HG03103 (cell line): ENCODE results near the gene PRKG1.

Experiments used
- ATAC-seq: cut with Tn5 transposase; IDR thresholded peaks from one replicate; pipeline ENCODE4 v1.9.1; 2021; ENCODE audit warnings: low read depth; ENCODE audit not compliant: unreplicated experiment

Gene PRKG1

DNA sequence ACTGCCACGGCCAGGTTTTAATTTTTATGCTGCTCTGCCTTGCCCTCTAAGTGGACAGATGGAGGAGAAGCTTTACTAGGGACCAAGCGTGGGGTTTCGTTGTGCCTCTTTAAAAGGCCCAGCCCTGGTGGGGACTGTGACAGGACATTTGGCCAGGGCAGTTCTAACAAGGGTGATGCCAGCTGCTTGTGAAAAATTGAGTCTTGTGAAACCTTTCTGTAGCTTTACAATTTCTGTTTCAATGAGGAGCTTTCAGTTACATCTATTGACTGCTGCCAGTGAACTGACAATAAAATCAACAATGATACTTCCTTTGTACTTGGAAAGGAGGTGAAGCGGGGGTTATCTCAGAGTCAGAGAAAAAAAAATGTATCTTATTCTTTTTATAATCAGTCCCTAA is 858.2 kb downstream of the PRKG1 start:
- ATAC-seq = no peak

DNA sequence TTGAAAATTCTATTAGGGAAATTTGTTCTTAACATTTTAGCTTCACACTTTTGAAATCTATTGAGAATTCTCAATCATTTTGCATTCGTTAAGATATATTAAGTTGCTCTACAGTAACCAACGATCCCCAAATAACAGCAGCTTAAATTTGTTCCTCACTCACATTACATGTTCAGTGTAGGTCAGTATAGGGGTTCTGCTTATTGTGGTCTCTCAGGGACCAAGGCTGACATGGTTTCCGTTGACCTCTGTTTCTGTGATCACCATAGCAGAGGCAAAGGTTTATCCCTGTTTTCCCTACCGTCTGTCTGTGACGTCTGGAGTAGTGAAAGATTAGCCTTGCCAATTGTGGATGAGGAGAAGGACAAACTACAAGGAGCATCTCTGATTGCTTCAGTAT is 860.1 kb downstream of the PRKG1 start:
- ATAC-seq = no peak

DNA sequence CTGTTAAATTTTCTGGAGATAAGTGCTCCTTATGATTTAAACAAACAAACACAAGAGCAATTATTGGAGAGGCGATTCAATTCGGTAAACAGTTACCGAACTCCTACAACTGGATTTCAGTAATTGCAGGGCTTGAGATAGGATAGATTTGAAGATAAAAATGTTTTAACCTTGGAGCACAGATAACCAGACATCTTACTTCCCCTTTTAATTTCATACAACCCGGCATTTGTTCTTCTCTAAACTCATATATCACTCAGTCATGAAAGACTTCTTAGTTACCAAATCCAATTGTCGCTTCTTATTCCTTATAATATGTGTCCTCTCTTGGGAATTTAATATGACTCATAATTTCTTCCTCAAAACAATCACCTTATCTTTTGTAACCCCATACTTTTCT is 861.1 kb downstream of the PRKG1 start:
- ATAC-seq = no peak

DNA sequence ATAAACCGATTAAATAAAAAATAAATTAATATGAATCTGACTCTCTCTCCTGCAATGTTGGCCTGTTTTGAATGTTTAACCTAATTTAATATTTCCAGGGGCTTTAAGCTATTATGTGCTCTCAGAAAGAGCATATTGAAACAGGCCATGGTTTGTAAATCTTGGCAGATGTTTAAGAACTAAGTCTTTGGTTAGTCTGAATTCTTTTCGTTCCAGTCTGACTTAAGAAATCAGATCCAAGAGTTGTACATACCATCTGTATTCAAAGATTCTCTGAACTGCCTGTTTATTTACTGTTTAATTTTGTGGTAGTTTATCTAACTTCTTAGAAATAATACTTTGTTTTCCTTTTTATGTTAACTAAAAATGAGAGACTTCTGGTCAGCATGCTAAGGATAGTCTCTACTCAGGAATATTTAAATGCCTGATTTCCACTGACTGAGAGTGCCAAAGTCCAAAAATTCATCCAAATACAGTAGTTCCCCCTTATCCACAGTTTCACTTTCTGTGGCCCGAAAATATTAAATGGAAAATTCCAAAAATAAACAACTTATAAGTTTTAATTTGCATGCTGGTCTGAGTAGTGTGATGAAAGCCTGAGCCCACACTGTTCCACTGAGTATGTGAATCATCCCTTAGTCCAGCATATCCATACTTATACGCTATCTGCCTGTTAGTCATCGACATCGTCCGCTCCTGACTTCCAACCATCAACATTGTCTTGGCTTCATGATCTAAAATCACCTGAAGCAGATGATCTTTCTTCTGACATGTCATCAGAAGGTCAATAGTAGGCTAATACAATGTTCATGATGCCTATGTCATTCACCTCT is 863.2 kb downstream of the PRKG1 start:
- no peak for ATAC-seq

DNA sequence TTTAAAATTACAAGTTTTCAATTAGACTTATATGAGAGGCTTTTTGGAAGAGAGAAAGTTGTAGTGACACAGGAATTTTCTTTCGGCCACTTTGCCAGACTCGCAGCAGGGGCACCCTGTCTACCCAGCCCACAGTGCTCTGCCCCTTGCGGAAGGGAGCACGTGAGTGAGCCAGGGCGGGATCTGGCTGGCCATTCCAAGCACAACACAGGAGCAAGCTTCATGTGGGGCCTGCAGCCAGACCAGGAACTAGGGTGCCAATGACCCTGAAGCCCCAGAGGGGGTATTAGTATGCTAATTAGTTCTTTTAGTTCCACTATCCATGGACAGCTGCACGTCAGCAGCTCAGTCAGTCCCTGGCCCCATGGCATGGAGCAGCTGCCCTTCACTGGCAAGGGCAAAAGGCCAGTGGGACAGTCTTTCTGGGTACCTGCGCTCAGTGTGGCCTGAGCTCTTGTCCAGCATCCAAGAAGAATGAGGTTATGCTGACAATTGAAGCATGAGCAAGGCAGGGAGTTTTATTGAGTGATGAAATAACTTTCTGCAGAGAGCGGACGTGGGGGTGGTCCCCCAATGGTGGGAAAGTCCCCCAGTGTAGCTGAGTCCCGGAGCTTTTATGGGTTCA is 876.2 kb downstream of the PRKG1 start:
- ATAC-seq = no peak

DNA sequence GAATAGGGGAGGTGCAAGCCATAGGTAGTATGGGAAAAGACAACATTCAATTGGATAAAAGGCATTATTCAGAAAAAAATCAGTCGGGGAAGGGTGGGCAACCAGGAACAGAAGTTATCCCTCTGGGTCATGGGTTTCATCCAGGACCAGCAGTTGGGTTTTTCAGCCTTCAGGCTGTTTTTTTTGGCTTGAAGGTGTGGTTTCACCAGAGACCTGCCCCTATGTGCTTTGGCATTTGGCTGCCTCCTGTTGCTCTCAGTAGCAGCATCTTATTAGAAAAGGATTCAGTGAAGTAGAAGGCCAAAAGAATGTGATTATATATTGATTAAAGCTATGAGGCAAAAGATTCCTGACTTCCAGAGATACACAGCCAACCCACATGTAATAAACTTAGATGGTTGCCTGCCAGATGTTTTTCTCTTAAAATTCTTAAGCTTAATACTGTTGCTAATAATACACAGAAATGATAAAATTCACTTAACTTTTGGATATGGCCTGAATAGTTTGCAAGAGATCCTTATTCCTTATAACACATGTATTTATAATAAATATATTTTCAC is 876.8 kb downstream of the PRKG1 start:
- no peak for ATAC-seq

DNA sequence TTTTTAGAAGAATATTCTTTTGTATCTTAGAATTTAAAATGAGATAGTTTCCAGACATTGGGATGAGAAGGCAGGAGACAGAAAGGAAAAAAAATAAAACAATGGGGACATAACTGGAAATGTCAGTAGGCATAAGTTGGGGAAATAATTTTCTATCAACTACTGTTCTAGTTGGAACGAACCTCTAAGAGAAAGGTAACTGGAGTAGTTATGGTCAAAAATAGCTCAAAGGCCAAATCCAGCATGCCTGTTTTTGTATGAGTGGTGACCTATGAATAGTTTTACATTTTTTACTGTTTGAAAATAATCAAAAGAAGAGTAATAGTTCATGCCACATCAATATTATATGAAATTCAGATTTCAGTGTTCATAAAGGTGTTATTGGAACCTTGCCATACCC is 877.3 kb downstream of the PRKG1 start:
- no peak for ATAC-seq

DNA sequence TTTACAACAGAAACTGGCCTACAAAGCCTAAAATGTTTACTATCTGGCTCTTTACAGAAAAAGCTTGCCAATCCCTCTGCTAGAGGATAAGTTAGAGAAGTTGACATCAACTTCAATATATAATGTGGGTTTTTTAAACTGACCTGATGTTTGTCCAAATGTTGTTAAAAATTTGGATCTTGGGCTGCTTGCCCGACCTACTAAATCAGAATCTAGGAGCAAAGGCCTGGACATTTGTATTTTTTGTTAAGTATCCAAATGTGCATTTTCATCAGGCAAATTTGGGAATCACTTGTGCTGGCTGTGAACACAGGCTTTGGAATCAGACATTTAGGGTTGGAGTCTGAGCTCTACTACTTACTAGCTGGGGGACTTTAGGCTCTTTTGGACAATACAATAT is 877.8 kb downstream of the PRKG1 start:
- no peak for ATAC-seq

DNA sequence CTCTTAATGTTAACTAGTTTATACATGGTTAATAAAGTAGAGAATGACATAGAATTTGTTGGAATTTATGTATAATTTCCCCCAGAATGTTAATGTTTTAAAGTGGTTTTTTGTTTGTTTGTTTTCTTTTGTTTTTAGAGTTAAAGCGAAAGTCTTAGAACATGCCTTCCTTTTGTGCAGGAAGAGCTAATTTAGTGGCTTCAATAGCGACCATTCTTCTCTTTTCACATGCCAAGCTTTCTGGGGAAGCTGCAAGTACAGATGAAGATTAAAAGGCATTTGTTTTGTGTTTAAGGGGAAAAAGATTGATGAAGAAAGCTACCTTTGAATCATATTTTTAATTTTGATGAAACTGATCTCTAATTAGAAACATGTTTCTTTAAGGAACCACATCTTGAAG is 881.4 kb downstream of the PRKG1 start:
- ATAC-seq = no peak

DNA sequence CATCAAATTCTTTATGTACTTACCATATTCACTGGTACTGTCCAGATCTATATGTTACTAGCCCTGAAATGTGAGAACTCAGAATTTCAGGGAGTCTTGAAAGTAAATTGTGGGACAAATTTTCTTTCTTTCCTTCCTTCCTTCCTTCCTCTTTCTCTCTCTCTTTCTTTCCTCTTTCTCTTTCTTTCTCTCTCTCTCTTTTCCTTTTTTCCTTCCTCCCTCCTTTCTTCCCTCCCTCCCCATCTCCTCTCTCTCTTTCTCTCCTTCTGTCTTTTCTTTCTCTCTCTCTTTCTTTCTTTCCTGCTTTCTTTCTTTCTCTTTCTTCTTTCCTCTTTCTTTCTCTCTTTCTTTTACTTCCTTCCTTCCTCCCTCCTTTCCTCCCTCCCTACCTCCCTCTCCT is 882.5 kb downstream of the PRKG1 start:
- no peak for ATAC-seq

DNA sequence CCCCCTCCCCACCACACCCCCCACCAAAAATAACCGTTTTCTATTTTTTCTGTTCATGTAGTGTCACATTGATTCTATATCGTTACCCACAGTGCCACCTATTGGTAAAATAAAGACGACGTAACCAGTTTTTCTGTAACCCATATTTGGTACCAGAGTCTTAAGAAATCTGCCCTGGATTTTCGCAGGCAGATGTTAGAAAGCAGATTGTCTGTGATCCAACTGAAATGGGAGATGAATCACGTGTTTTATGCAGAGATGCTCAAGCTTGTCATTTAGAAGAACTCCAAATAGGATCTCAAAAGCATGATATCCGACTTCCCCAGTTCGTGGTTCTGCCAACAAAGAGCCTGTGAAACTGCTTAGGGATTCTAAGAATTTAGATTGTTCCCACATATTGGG is 886.2 kb downstream of the PRKG1 start:
- peak; percentile 71 for ATAC-seq

DNA sequence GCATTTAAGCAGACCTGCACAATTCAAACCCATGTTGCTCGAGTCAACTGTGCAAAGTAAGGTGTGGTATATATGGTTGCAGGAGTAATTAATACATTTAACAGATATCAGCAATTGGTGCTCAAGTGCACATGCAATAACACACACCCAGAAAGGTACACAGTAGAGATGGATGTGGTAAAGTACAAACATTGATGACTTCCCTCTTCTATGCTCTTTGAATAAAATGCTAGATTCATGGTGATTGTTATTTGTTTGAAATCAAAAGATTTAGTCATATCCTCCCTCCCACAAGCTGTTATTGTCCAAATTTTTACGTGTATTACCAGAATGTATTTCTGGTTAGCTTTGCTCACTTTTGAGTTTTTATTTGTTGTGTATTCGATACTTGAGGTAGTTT is 887.1 kb downstream of the PRKG1 start:
- ATAC-seq = no peak

DNA sequence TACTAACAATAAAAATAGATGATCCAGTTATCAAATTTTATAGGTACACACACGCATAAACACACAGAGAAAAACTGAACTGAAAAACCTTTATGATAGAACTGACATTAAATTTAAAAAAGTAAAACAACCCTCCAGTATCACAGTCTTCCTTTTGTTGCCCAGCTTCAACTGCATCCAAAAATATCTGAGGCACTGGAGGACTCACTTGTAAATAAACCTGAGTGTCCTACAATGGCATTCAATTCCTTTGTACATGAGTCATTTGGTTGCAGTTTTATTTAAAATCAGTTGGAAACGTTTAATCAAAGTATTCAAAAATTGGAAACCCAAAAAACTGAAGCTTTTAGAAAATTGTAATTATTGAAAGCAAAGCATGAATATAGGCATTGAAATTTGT is 890.3 kb downstream of the PRKG1 start:
- ATAC-seq = no peak

DNA sequence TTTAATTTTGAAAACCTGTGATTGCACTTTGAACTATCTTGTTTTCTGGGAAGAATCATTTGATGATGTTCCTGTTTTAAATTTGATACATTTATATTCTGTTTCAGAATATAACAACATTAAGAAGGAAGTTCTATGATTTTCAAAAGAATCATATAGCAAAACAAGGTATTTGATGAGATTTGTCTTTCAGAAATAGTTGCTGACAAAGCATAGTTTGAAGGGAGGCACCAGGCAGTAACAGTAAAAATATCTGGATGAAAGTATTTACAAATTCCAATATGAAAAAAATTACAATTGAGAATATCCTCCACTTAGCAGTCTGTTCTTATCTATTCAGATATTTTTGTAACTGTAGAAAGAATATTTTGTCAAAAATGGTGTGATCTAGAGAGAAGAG is 891.2 kb downstream of the PRKG1 start:
- ATAC-seq = no peak

DNA sequence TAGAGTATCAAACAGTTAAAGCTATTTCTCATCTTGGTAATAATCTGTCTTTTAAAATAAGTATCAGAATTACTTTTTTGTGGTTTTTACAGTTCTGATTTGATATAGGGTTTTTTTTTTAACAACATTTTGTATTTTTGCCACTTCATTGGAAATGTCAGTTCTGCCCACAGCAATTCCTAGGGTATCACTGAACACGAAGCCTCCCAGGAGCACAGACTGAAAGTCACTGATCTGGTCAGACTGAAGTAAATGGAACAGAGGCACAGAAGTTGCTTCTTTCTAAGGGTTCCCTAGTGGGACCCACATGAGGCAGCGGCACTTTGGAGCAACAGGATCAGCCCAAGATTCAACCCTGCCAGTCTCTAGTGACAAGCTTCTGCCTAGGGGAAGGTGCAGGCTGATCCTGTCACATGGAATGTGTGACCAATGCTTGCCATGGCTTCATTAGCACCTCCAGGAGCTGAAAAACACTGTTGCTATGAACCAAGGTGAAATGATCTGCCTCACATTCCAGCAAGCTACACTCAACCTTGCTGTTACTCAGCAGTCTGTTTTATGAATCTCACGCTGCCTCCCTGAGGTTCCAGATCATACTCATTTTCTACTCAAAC is 898.6 kb downstream of the PRKG1 start:
- no peak for ATAC-seq

DNA sequence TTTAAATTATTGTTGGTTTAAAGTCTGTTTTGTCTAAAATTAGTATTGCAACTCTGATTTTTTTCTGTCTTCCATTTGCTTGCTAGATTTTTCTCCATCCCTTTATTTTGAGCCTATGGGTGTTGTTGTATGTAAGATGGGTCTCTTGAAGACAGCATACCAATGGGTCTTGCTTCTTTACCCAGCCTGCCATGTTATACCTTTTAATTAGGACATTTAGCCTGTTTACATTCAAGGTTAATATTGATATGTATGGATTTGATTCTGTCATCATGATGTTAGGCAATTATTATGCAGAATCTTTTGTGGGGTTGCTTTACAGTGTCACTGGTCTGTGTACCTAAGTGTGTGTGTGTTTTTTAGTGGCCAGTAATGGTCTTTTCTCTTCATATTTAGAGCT is 906.5 kb downstream of the PRKG1 start:
- ATAC-seq = no peak

DNA sequence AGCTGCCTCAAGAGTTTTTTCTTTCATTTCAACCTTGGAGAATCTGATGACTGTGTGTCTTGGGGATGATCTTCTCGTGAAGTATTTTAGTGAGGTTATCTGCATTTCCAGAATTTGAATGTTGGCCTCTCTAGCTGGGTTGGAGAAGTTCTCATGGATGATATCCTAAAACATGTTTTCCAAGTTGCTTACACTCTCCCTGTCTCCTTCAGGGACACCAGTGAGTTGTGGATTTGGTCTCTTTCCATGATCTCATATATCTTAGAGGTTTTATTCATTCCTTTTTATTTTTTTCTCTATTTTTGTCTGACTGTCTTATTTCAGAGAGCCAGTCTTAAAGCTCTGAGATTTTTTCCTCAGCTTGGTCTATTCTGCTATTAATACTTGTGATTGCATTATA is 907.4 kb downstream of the PRKG1 start:
- no peak for ATAC-seq

DNA sequence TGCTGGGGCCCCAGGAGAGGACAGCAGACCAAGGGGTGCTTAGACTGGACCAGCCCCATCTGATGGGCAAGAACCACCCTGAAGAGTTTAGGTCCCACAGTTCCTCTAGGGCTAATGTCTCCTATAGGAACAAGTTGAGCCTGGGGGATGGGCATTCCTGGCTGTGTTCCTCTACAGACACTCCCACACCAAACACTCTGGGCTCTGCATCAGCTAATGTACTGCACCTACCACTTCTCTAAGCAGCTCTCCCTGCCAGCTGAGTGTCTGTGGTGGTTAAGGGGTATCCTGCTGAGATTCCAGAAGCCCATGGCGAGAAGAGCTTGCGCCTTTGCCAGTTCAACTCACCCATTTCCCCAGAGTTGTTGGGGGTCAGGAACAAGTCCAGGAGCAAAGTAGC is 909.2 kb downstream of the PRKG1 start:
- ATAC-seq = no peak

DNA sequence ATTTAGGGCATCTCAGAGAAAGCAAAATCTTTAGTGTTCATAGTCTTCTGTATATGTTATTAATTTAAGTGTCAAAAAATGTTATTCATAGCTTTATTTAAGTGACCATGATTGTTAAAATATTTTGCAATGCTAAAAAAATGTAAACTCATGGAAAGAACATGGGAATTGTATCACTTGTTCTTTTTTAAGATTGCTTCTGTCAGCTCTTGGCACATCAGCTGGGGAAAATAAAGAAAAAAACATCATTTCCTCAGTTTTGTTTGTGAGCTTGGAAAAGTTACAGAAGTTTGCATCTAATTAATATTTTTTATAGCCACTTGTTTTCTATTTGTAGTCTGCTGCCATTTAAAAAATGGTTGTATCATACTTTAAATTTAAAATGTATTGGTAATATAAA is 911.0 kb downstream of the PRKG1 start:
- no peak for ATAC-seq

DNA sequence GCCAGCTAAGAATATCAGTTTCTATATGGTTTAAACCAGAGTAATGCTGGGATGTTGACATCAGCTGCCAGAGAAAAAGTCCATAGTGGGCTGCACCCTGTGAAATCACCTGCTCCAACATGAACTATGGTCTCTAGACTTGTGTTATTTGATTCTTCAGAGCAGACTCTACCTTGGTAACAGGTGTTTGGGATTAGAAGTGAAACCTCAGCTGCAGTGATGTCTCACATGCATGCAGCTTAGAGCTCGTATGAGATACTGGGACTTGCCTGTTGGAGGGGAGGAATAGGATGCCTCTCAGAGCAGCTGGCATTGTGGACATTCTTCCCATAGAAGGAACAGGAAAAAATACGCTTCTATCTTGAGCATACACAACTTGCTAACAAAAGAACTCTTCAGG is 912.2 kb downstream of the PRKG1 start:
- ATAC-seq = no peak

DNA sequence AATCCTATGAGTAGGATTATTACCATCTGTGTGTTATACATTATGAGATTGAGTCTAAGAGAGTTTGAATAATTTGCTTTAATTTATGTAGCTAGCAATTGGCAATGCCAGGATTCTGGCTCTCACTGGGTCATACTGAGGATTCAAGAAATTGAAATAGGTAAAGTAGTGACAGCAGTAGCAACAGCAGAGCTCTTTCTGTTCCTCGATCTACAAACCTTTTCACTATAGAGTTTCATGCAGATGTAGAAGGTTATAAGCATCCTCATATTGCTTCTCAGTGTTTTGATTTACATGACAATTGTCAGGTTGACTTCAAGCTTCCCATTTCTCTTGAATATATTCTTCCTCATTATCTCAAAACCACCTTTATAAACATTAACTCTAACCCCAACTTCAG is 919.2 kb downstream of the PRKG1 start:
- ATAC-seq = no peak

DNA sequence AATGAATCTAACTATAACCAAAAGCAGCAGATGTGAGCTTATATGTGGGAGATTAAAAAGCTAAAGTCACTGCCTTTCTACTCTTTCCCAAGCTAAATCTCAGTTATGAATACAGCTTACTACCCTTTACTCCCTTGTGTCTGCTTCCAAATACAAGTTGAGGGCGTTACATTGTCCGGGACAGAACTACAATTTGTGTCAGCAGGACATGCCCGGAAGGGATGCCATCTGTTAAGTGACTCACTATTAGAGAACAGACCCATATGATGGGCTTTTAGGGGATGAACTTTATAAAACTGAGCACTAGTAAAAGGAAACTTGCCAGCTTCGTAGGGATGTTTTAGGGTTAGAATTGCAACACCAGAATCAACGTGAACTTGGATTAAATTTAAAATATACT is 924.8 kb downstream of the PRKG1 start:
- no peak for ATAC-seq
